SU-DHL-6 (cell line): Measurements from ENCODE around the gene ICAM4.

Experiments
- CTCF ChIP-seq: fragments of 200-600 bp; sonication (generic); IDR thresholded peaks from one replicate; pipeline ENCODE4 v1.5.1; 2017; ENCODE audit warnings: antibody characterized with exemption, mild to moderate bottlenecking, low read length, moderate library complexity; ENCODE audit not compliant: insufficient read depth, poor library complexity, severe bottlenecking
- EZH2phosphoT487 ChIP-seq: fragments of 200-600 bp; sonication (generic), shearing (Covaris generic); conservative IDR thresholded peaks from 2 replicates; pipeline ENCODE4 v1.6.1; 2018; ENCODE audit warnings: mild to moderate bottlenecking, antibody characterized with exemption, low read length, moderate library complexity, mixed read lengths

DNA sequence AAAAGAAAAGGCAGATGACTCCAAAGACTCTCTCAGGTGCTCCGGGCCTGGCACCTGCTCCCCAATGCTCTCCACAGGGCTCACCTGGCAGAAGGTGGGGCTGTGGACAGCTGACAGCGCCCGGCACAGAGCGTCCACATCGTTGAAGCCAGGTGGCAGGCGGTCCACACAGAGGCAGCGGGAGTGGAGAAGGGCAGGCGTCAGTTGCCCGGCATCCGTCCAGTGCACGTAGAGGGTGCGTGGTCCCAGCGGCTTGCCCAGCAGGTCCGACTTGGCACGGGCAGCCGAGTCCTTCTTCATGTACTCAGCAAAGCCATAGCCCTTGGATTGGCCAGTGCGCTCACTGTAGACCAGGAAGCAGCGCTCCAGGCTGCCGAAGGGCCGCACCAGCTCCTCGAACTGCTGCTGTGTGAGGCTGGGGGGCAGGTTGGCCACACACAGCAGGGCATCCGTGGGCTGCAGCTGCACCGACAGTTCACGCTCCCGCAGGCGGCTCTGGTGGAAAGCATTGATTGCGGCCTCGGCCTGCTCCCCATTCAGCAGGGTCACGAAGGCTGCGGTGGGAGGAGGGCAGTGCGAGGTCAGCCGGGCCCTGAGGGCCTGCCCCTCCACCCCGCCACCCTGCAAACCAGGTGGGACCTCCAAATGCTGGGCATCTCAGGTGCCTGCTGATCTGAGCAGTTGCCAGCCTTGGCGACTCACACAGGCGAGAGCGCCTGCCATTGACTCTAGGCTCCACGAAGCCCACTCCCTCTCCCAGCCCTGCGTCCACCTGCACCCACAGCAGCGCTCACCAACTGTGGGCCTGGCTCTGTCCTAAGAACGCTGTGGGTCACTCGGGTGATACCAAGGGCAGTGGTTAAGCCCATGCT is 42.0 kb downstream of the ICAM4 start:
- TF ChIP-seq CTCF (no peak), EZH2phosphoT487 (no peak)
